ENCODE data around the gene ZNF609. TPM values are rescaled to one million over a fixed set of nuclear protein-coding genes. Genes with fewer than 3 reads are reported as not detected.
A peak's percentile ranks its signal among the peaks of the same experiment; 100 is the strongest.

ZNF609 gene
- total and polyA plus RNA-seq, 7 donors, result 4.8 to 35.2 (median 29.6) TPM

DNA sequence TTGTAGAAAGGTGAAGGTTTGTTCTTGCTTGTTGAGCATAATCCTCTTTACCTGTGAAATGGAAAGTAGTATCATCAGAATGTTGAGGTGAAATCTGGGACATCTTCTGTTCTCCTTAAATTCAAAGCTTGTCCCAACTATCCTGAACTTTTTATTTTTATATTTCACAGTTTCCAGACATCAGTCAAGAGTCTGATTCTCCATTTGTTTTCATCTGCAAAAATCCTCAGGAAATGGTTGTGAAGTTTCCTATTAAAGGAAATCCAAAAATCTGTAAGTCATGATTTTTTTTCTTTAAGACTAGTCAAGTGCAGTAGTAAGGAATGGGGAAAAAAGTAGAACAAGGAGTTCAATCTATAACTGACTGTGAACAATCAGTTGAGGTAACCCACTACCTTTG lies 15.5 kb upstream of the ZNF609 start:
- peaks cover 0 to 24% (median 18%) of the 10 kb centered on the region in 4 donors for H3K4me1 ChIP-seq
- H3K4me3 ChIP-seq, result no peak overlapping the region
- peaks cover 7 to 46% (median 11%) of the 10 kb centered on the region in 4 donors for H3K36me3 ChIP-seq
- peak overlapping the region in 3 of 4 donors; percentile 37 to 64 (median 50) for H3K27ac ChIP-seq
- DNase-seq, result no peak
- intact Hi-C loops (cut with DNase I), result no loop called here
- no peak for TF ChIP-seq POLR2A (IDR thresholded peaks at IDR 0.05)
- no peaks in the 10 kb centered on the region for H3K27me3 ChIP-seq
- no peaks in the 10 kb centered on the region for H3K9me3 ChIP-seq

DNA sequence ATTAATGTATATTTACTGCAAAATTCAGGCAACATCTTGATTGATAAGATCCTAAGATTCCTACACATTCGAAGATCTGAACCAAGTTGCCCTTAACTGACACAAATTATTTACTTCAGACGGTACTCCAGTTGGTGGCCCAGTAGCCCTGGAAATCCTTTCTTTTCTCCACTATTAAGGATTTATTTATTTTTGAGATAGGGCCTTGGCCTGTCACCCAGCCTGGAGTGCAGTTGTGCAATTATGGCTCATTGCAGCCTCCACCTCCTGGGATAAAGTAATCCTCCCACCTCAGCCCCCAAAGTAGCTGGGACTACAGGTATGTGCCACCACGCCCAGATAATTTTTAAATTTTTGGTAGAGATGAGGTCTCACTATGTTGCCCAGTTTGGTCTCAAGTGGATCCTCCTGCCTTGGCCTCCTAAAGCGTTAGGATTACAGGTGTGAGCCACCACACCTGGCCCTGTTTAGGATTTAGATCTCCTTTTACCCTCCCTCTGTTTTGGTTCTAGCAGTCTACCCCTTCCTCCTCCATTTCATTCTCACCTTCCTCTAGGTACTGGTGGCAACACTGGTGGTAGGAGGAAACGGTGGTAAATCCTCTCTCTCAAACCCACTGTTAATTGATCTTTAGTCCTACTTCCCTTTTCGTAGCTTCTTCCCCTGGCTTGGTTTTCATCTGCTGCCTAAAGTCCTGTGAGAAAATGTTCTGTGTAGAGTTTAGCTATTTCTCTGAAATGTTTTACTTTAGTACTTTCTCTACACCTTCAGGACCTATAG lies 12.7 kb upstream of the ZNF609 start:
- no peak for DNase-seq
- Histone ChIP-seq H3K27ac (no peak overlapping the region), H3K4me1 (peaks cover 0 to 27% (median 20%) of the 10 kb centered on the region in 4 donors), H3K36me3 (peaks cover 7 to 50% (median 11%) of the 10 kb centered on the region in 4 donors), H3K27me3 (no peaks in the 10 kb centered on the region), H3K9me3 (no peaks in the 10 kb centered on the region), H3K4me3 (no peak overlapping the region)
- 84 to 92% methylated on average over 6 of the region's 6 CpGs for WGBS, 2 donors
- intact Hi-C loops (cut with DNase I), result no loop called here
- no peak for TF ChIP-seq POLR2A (IDR thresholded peaks at IDR 0.05)
- TF ChIP-seq EP300 (IDR thresholded peaks at IDR 0.05), result no peak
- TF ChIP-seq POLR2AphosphoS5 (IDR thresholded peaks at IDR 0.05), result no peak
- TF ChIP-seq, protein P1, sequence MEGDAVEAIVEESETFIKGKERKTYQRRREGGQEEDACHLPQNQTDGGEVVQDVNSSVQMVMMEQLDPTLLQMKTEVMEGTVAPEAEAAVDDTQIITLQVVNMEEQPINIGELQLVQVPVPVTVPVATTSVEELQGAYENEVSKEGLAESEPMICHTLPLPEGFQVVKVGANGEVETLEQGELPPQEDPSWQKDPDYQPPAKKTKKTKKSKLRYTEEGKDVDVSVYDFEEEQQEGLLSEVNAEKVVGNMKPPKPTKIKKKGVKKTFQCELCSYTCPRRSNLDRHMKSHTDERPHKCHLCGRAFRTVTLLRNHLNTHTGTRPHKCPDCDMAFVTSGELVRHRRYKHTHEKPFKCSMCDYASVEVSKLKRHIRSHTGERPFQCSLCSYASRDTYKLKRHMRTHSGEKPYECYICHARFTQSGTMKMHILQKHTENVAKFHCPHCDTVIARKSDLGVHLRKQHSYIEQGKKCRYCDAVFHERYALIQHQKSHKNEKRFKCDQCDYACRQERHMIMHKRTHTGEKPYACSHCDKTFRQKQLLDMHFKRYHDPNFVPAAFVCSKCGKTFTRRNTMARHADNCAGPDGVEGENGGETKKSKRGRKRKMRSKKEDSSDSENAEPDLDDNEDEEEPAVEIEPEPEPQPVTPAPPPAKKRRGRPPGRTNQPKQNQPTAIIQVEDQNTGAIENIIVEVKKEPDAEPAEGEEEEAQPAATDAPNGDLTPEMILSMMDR (IDR thresholded peaks at IDR 0.05), result no peak

DNA sequence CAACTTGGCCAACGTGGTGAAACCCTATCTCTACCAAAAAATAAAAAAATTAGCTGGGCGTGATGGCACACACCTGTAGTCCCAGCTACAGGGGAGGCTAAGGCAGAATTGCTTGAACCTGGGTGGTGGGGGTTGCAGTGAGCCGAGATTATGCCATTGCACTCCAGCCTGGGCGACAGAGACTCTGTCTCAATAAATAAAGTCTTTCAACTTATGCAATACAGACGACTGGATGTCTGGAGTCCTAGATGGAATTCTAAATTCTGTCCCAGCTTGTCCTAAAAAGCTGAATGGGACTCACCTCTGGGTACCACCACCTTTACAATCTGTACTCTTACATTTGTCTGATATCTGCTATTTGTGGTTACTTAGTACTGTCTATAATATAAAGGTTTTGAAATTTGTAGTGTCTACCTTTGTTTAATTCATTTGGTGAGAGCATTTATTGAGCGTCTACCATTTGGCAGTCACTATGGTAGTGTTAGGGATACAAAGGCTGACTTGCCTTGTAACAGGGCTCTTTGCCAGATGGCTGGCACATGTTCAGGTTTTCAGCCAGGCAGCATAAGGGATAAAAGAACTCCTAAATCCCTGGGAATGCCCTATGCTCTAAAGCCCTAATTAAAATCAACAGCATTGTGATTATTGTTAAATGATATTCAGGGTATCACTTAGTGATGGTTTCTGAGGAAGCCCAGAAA lies 7.2 kb upstream of the ZNF609 start:
- H3K4me3 ChIP-seq, result no peak overlapping the region
- H3K27ac ChIP-seq, result peak overlapping the region; percentile 21 to 47 (median 28)
- peaks cover 0 to 52% (median 50%) of the 10 kb centered on the region in 4 donors for H3K4me1 ChIP-seq
- no peaks in the 10 kb centered on the region for H3K9me3 ChIP-seq
- peak; percentile 83 for DNase-seq
- intact Hi-C loops (cut with DNase I), result no loop called here
- 77 to 80% methylated on average over 6 of the region's 6 CpGs for WGBS, 2 donors
- TF ChIP-seq, protein P1 (IDR thresholded peaks at IDR 0.05), result no peak
- TF ChIP-seq POLR2A (IDR thresholded peaks at IDR 0.05) (no peak), POLR2AphosphoS5 (IDR thresholded peaks at IDR 0.05) (no peak), EP300 (IDR thresholded peaks at IDR 0.05) (no peak)
- no peaks in the 10 kb centered on the region for H3K27me3 ChIP-seq
- H3K36me3 ChIP-seq, result peaks cover 0 to 24% (median 2%) of the 10 kb centered on the region in 4 donors

DNA sequence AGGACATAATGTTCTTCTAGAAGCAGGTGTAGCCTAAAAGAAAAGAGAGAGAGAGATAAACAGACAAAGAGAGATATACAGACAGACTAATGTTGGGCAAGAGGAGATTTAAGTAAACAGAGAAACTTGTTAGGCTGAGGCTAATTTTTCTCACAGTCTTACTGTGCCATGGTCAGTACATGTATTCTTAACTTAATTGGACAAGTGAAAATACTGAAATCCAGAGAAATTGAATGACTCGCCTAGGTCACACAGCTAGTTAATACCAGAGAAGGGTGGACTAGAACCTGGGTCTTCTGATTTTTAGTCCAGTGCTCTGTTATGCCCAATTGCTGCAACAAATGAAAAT lies 6.7 kb upstream of the ZNF609 start:
- Histone ChIP-seq H3K9me3 (no peaks in the 10 kb centered on the region), H3K36me3 (peaks cover 0 to 19% (median 1%) of the 10 kb centered on the region in 4 donors), H3K27me3 (no peaks in the 10 kb centered on the region), H3K4me3 (no peak overlapping the region), H3K27ac (peak overlapping the region; percentile 13 to 47 (median 26)), H3K4me1 (peaks cover 0 to 52% (median 50%) of the 10 kb centered on the region in 4 donors)
- no peak for TF ChIP-seq POLR2AphosphoS5 (IDR thresholded peaks at IDR 0.05)
- no peak for TF ChIP-seq POLR2A (IDR thresholded peaks at IDR 0.05)
- TF ChIP-seq, protein P1 (IDR thresholded peaks at IDR 0.05), result no peak
- no peak for TF ChIP-seq EP300 (IDR thresholded peaks at IDR 0.05)
- 91 to 96% methylated on average over 1 of the region's 1 CpG for WGBS, 2 donors
- DNase-seq, result no peak
- intact Hi-C loops (cut with DNase I), result no loop called here

DNA sequence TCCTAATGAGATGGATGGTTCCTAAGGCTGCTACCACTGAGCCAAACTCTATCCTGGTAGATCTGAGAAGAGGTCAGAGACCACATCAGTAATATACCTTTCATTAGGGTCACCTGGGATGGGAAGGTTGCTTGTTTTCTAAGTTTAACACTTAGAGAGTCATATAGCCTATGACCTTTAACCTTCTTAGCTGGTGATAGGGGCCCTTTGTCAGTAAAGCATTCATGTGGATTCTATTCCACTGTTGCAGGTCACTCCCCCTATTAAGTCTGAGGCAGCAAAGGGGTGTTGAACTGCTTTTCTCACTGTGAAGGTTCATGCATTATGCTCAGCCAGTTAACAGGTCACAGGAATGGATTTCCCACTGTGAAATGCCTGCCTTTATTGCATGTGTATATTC lies 6.1 kb upstream of the ZNF609 start:
- no peaks in the 10 kb centered on the region for H3K27me3 ChIP-seq
- intact Hi-C loops (cut with DNase I), result no loop called here
- no peak for DNase-seq
- H3K4me1 ChIP-seq, result peaks cover 0 to 54% (median 51%) of the 10 kb centered on the region in 4 donors
- H3K27ac ChIP-seq, result peak overlapping the region in 3 of 4 donors; percentile 21 to 47 (median 30)
- TF ChIP-seq POLR2AphosphoS5 (IDR thresholded peaks at IDR 0.05) (no peak), EP300 (IDR thresholded peaks at IDR 0.05) (no peak), POLR2A (IDR thresholded peaks at IDR 0.05) (no peak)
- TF ChIP-seq, protein P1 (IDR thresholded peaks at IDR 0.05), result no peak
- H3K4me3 ChIP-seq, result no peak overlapping the region
- H3K36me3 ChIP-seq, result peaks cover 0 to 14% (median 1%) of the 10 kb centered on the region in 4 donors
- no peaks in the 10 kb centered on the region for H3K9me3 ChIP-seq

Measured in sigmoid colon (tissue), 7 donors.